22Rv1 (cell line): ENCODE measurements around the gene GMDS.

ENCODE experiments used
- CTCF ChIP-seq: fragments of 450-650 bp; IDR thresholded peaks from 2 replicates; pipeline ENCODE4 v1.5.1; 2017; ENCODE audit warnings: mild to moderate bottlenecking
- ZFX ChIP-seq: fragments of 450-650 bp; IDR thresholded peaks from 2 replicates; pipeline ENCODE4 v1.6.1; 2017; ENCODE audit warnings: antibody characterized with exemption, borderline replicate concordance

- TF ChIP-seq CTCF: no peak
- no peak for TF ChIP-seq ZFX
Measured at GRCh38 chr6:1957746-1958145, 287.7 kb downstream of the GMDS start.
